GM12891 (cell line): ENCODE data around the gene ASCL5.

Experiments
- DNase-seq: peaks from one replicate; pipeline ENCODE4 v3.0.0; 2011; ENCODE audit warnings: low spot score; ENCODE audit not compliant: insufficient read length
- FAIRE-seq: peaks from 2 replicates; lab custom pipeline; 2011; peaks lifted over from hg19 to GRCh38; lab: Jason Lieb, UNC
- PAX5 ChIP-seq: IDR thresholded peaks from 2 replicates; pipeline ENCODE4 v1.6.1; 2011; ENCODE audit warnings: low read length, moderate library complexity, mild to moderate bottlenecking; ENCODE audit not compliant: insufficient read depth, severe bottlenecking
- POLR2A ChIP-seq: IDR thresholded peaks from 2 replicates; pipeline ENCODE4 v1.6.1; 2011; ENCODE audit warnings: low read depth, low read length, control low read depth
- POLR2AphosphoS5 ChIP-seq: IDR thresholded peaks from 2 replicates; pipeline ENCODE4 v1.6.1; 2011; ENCODE audit warnings: low read depth, low read length, control low read depth
- POU2F2 ChIP-seq: IDR thresholded peaks from 2 replicates; pipeline ENCODE4 v1.6.1; 2011; ENCODE audit warnings: low read depth, mild to moderate bottlenecking, control low read depth, low read length, moderate library complexity
- SPI1 ChIP-seq: IDR thresholded peaks from 2 replicates; pipeline ENCODE4 v1.6.1; 2011; ENCODE audit warnings: low read depth, low read length, control low read depth
- TAF1 ChIP-seq: IDR thresholded peaks from 2 replicates; pipeline ENCODE4 v1.6.1; 2011; ENCODE audit warnings: low read depth, low read length, control low read depth

Gene ASCL5

DNA sequence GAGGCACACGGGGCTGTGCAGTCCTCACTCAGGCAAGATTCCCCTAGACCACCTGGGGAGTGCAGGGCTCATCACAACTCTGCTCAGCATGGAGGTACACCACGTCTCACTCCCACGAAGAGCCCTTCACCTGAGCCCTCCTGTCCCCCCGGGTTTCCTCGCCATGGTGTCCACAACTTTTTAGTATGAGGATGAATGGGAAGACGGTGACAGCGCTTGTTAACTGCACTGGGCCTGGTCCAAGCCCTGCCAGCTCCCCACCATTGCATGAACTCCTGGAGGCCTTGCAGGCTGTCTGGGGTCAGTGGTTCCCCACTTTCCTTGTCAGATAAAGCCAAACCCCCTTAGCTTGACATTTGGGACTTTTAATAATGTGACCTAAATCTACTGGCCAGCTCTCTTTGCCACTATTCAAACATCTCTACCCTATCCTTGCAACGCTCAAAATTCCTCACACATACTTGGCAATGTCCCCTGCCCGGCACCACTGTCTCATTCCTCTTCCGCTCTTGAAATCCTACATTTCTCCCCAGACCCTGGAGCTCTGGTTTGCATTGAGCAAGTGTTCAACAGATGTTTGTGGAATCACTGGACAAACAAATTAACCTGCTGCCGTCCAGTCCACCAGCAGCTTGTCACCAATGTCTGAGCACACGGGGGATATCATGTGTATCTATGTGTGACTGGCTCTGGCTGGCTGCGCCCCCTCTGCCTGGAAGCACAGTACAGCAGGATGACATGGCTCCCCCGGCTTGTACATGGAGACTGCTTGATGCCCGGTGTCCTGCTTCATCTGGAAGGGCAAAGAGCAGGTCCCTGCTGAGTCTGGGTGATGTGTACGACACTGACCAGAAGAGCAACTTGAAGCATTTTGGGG is 16.1 kb upstream of the ASCL5 start:
- FAIRE-seq (no peak), DNase-seq (no peak)
- TF ChIP-seq PAX5 (no peak), POU2F2 (no peak), SPI1 (no peak), POLR2AphosphoS5 (no peak), POLR2A (no peak), TAF1 (no peak)

DNA sequence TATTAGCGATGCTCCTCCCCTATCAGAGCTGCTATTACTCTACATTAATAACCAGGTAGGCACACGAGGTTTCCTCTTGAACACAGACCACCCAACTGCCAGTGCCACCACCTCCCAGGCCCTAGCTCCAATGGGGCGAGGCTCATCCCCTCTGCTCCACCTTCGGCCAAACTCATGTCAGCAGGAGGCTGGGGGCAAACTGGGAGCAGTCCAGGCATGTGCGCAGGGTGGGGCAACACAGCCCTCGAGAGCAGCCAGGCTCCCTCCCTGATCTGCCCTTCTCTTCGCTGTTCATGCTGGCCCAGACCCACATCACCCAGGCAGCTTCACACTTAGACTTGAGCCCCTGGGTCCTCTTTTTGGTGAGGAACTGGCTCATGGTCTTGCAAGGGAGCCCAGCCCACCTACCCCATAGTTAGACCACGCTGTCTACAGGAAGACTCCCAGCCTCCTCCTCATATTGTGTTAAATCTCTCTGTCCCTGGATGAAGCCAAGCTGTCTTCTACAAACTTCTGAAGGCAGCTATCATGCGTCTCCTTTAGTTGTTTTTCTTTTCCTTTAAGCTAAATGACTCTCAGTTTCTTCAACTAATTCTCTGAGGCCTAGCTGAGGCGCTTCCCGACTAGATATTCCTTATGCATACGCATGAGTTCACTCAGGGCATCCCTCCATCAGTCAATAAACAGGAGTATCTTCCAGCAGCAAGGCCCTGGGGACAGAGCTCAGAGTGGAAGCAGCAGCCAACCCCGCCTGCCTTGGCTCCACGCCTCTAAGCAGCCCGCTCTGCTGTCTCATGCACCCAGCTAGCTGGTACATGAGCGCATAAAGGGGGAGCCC is 15.2 kb upstream of the ASCL5 start:
- FAIRE-seq (no peak), DNase-seq (no peak)
- TF ChIP-seq TAF1, result no peak
- TF ChIP-seq PAX5, result no peak
- TF ChIP-seq SPI1, result no peak
- no peak for TF ChIP-seq POLR2A
- no peak for TF ChIP-seq POU2F2
- no peak for TF ChIP-seq POLR2AphosphoS5

DNA sequence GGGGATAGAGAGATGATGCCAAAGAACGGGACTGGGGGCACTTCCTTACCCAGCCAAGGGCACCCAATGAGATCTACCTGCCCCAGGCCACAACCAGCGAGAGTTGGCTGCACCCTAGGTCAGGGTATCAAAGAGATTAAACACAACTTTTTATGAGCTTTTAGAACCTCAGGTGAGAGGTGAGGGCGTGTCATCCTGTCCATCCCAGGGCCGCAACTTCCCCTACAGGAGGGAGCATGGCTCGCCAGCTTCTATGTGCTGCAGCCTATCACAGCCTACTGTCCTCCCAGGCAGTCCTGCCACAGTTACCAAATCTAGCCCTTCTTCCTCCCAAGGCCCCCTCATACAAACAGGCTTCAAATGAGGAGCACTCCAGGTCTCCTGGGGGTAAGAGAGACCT is 14.4 kb upstream of the ASCL5 start:
- TF ChIP-seq POU2F2 (no peak), SPI1 (no peak), POLR2AphosphoS5 (no peak), POLR2A (no peak), TAF1 (no peak), PAX5 (no peak)
- FAIRE-seq (no peak), DNase-seq (no peak)

DNA sequence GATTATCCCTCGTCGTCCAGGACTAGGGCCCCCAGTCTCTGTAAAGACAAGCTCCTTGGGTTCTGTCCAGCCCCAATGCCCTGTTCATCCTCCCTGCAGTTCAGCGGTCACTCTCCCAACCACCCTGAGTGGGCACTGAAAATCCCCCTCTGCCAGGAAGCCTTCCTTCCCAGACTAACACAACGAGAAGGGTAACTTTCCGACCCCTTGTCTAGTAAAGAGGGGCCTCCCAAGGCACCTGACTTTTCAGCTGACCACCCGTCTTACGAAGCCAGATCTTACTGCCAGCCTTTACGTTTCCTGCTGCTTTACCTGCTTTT is 13.9 kb upstream of the ASCL5 start:
- TF ChIP-seq SPI1 (no peak), POLR2A (no peak), PAX5 (no peak), POU2F2 (no peak), TAF1 (no peak), POLR2AphosphoS5 (no peak)
- FAIRE-seq (no peak), DNase-seq (no peak)

- DNase-seq, result no peak
- FAIRE-seq, result no peak
- no peak for TF ChIP-seq POLR2A
- no peak for TF ChIP-seq SPI1
- no peak for TF ChIP-seq TAF1
- no peak for TF ChIP-seq PAX5
- no peak for TF ChIP-seq POU2F2
- TF ChIP-seq POLR2AphosphoS5, result no peak
Measured at GRCh38 chr1:201140235-201140940, 13.4 kb upstream of the ASCL5 start.

GRCh38 chr1:201139756-201140155 is 12.8 kb upstream of the ASCL5 start:
- FAIRE-seq (no peak), DNase-seq (no peak)
- no peak for TF ChIP-seq POLR2AphosphoS5
- TF ChIP-seq SPI1, result no peak
- no peak for TF ChIP-seq PAX5
- TF ChIP-seq TAF1, result no peak
- no peak for TF ChIP-seq POU2F2
- TF ChIP-seq POLR2A, result no peak

DNA sequence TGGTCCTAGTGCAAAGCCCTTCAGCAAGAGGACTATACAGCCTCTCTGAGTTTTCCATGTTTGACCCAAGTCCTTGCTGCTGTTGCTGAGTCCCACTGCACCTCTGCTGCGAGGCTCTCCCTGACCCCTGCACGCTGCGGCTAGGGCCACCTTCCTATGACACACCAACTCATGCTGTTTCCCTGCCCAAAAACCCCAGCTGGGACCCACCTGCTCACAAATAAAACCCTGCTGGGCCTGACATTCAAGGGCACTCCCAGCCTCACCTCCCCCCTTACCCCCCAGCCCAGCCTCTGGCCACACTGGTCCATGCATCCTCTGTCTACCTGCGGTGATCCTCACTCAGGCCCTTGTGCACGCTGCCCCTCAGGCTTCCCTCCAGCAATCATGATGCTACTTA is 12.3 kb upstream of the ASCL5 start:
- TF ChIP-seq POU2F2, result no peak
- no peak for TF ChIP-seq POLR2A
- no peak for TF ChIP-seq TAF1
- TF ChIP-seq POLR2AphosphoS5, result no peak
- TF ChIP-seq SPI1, result no peak
- TF ChIP-seq PAX5, result no peak
- FAIRE-seq, result no peak
- DNase-seq, result no peak

DNA sequence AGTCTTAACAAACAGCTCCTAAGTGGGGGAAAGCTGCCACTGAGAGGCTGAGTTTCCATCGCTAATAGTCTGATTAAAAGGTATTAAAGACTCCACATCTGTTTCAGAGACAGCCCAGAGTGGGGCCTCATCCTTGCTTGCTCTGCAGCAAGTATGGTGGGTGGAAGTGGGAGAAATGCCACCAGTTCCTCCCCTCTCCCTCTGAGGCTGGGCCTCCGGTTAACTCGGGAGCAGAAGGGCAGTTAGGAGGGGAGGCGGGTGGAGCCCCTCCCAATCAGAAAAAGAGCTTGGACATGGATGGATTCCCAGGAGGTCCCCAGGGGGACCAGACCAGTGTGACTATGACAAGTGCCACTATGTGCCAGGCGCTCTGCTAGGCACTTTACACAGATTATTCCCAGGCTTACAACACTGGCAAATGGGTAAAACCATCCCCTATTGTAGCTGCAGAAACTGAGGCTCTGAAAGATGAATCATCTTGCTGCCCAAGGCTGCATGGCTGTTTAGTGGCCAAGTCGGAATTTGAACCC is 11.4 kb upstream of the ASCL5 start:
- no peak for FAIRE-seq
- no peak for TF ChIP-seq POLR2A
- TF ChIP-seq SPI1, result no peak
- no peak for TF ChIP-seq TAF1
- no peak for TF ChIP-seq PAX5
- no peak for DNase-seq
